H1 (cell line): ENCODE measurements around the gene RNF2. TPM values are rescaled to one million over a fixed set of nuclear protein-coding genes. Genes with fewer than 3 reads are reported as not detected.

Experiments
- BRCA1 ChIP-seq: IDR thresholded peaks from 2 replicates; pipeline ENCODE4 v1.6.1; 2012; ENCODE audit warnings: low read depth, low read length, improper control_type of control experiment
- JUND ChIP-seq: IDR thresholded peaks from 2 replicates; pipeline ENCODE4 v1.6.1; 2011; ENCODE audit warnings: mild to moderate bottlenecking, improper control_type of control experiment, low read length
- YY1 ChIP-seq: IDR thresholded peaks from 2 replicates; pipeline ENCODE4 v1.6.1; 2011; ENCODE audit warnings: low read depth, mild to moderate bottlenecking, low read length
- polyA plus RNA-seq, 7 experiments: library from polyadenylated mRNA; depleted of rRNA in 3 of 7; stranded (reverse) in 5 of 7; unstranded in 2 of 7; fragments of >200 nt in 5 of 7; fragments of 200-250 nt in 2 of 7; gene quantifications; 1 replicate in 5 of 7; 2 replicates in 1 of 7; 4 replicates in 1 of 7; pipeline versions ENCODE4 v1.2.1 to v1.2.3, GENCODE V29; 2011 to 2013; ENCODE audit warnings: missing spikeins in 2 of 7, mixed read lengths in 2 of 7
- total RNA-seq: library from RNA; stranded (reverse); fragmentation: NEBNext Ultra II Directional; extraction: Animal tissue kit (Norgen Biotek cat#: 25700); gene quantifications from 2 replicates; pipeline ENCODE4 v1.2.1, GENCODE V29; 2021
- TF ChIP-seq, protein P1 (sequence below): IDR thresholded peaks from 2 replicates; pipeline ENCODE4 v1.6.1; 2012; ENCODE audit warnings: low read length, inconsistent platforms

The RNF2 gene
- total and polyA plus RNA-seq, 2 of the 8 experiments (the other 6 are each of a cell fraction or from before 2014, with no cell fraction given), result 28.9 to 58.9 TPM

DNA sequence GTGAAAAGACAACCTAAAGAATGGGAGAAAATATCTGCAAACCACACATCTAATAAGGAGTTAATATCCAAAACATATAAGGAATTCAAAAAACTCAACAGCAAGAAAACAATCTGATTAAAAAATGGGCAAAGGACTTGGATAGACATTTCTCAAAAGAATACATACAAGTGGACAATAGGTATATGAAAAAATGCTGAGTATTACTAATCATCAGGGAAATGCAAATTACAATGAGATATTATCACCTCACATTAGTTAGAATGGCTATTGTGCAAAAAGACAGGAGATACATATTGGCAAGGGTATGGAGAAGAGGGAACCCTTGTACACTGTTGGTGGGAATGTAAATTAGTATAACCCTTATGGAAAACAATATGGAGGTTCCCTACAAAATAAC lies 66.5 kb downstream of the RNF2 start (continued):
- TF ChIP-seq, protein P1, sequence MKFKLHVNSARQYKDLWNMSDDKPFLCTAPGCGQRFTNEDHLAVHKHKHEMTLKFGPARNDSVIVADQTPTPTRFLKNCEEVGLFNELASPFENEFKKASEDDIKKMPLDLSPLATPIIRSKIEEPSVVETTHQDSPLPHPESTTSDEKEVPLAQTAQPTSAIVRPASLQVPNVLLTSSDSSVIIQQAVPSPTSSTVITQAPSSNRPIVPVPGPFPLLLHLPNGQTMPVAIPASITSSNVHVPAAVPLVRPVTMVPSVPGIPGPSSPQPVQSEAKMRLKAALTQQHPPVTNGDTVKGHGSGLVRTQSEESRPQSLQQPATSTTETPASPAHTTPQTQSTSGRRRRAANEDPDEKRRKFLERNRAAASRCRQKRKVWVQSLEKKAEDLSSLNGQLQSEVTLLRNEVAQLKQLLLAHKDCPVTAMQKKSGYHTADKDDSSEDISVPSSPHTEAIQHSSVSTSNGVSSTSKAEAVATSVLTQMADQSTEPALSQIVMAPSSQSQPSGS, result no peak
- no peak for TF ChIP-seq YY1
- no peak for TF ChIP-seq BRCA1
- TF ChIP-seq JUND, result no peak
